Measurements from ENCODE around the gene ZDHHC7. TPM values are rescaled to one million over a fixed set of nuclear protein-coding genes. Genes with fewer than 3 reads are reported as not detected.

The ZDHHC7 gene
- total and polyA plus RNA-seq, 2 of the 8 experiments (the other 6 are each of a cell fraction or from before 2014, with no cell fraction given) = 40.5 to 56.3 TPM

GRCh38 chr16:84999857-85000480 is 11.4 kb downstream of the ZDHHC7 start:
- CTCF ChIA-PET (ENCODE audit: partially characterized antibody) = interaction anchor here (1.2 to 3.7 kb wide), 5 partner anchors 8 to 119 kb away, joined by 3 to 12 read pairs (median 4); no protein-coding TSS in a partner anchor
- Histone ChIP-seq H3K27ac (ENCODE audit: low read depth, low read length) (no peak overlapping the region), H3K27me3 (replicated peaks in 1 of 4; ENCODE audit: control insufficient read depth in 3 of 4, extremely low read depth in 1 of 4, insufficient read depth in 3 of 4, low read length in 3 of 4) (no peaks in the 10 kb centered on the region), H2BK15ac (ENCODE audit: low read length) (no peak overlapping the region), H2BK120ac (replicated peaks; ENCODE audit: low read depth, low read length) (no peak overlapping the region), H2AFZ (ENCODE audit: low read length) (no peak overlapping the region), H3K9me3 (ENCODE audit: insufficient read depth in 2 of 2, low read depth in 1 of 2, low read length in 1 of 2) (no peaks in the 10 kb centered on the region), H3K56ac (replicated peaks; ENCODE audit: insufficient read length, low read depth, low read length) (no peak overlapping the region), H3K4me2 (ENCODE audit: insufficient read depth in 1 of 2, low read depth in 2 of 2, low read length in 2 of 2) (no peak overlapping the region), H2BK5ac (ENCODE audit: low read depth, low read length) (no peak overlapping the region), H3K4me1 (replicated peaks in 1 of 4; ENCODE audit: control insufficient read depth in 3 of 4, insufficient read depth in 4 of 4, low read length in 3 of 4) (peaks cover 0 to 17% (median 5%) of the 10 kb centered on the region in 4 experiments; a peak in 6 of 7 replicates), H2AK5ac (ENCODE audit: low read depth, low read length) (no peak overlapping the region), H3K23ac (ENCODE audit: insufficient read length) (no peak overlapping the region), H2BK20ac (ENCODE audit: low read length) (no peak overlapping the region), H3K14ac (ENCODE audit: insufficient read length) (no peak overlapping the region), H3K79me1 (ENCODE audit: low read depth, low read length) (peaks cover 16% of the 10 kb centered on the region; the same call in 1 of the 2 replicates), H3K18ac (ENCODE audit: extremely low read depth, low read length) (no peak overlapping the region), H4K8ac (ENCODE audit: extremely low read depth, insufficient read depth, low read length) (no peak overlapping the region), H3K4ac (replicated peaks; ENCODE audit: insufficient read length, low read depth, low read length) (no peak overlapping the region), H3K9ac (replicated peaks in 1 of 4; ENCODE audit: extremely low read depth in 1 of 4, low read depth in 3 of 4, low read length in 3 of 4) (no peak overlapping the region), H4K91ac (replicated peaks; ENCODE audit: insufficient read length, low read length) (no peak overlapping the region), H2BK12ac (ENCODE audit: low read depth, low read length) (no peak overlapping the region), H3K79me2 (ENCODE audit: control insufficient read depth in 1 of 2, insufficient read depth in 2 of 2, low read length in 2 of 2) (peaks cover 0 to 62% of the 10 kb centered on the region in 2 experiments; a peak in 3 of 4 replicates), H4K20me1 (replicated peaks in 1 of 2; ENCODE audit: control insufficient read depth in 1 of 2, insufficient read depth in 2 of 2, low read length in 2 of 2) (peaks cover 12 to 25% of the 10 kb centered on the region in 2 experiments), H3K23me2 (ENCODE audit: low read depth, low read length) (no peaks in the 10 kb centered on the region), H3K36me3 (ENCODE audit: control insufficient read depth in 2 of 4, insufficient read depth in 4 of 4, low read length in 3 of 4) (peaks cover 0 to 3% (median under 1%) of the 10 kb centered on the region in 4 experiments; a peak in 4 of 8 replicates), H3K4me3 (ENCODE audit: extremely low read depth in 1 of 4, insufficient read depth in 2 of 4, low read depth in 3 of 4, low read length in 4 of 4) (no peak overlapping the region), H4K5ac (ENCODE audit: insufficient read length, low read depth, low read length) (no peak overlapping the region)
- WGBS, 2 experiments (ENCODE audit: extremely low coverage in 1 of 2, insufficient coverage in 1 of 2, insufficient read length in 1 of 2, insufficient replicate concordance in 2 of 2, low coverage in 1 of 2, low lambda C conversion rate in 2 of 2, missing lambda C conversion rate in 1 of 2) = 89% methylated on average over 11 of the region's 11 CpGs; no CpG with 5 or more reads in 1 of the 2 experiments
- DNase-seq (ENCODE audit: low read depth in 1 of 2, low spot score in 2 of 2) = no peak
- POLR2A ChIA-PET (ENCODE audit: partially characterized antibody) = interaction anchor here (2.7 kb wide), 1 partner anchor 11 kb away, joined by 12 read pairs; the partner anchor contains the start of gene ZDHHC7
- FAIRE-seq = no peak
- no peak for TF ChIP-seq ASH2L (IDR thresholded peaks at IDR 0.05; ENCODE audit: low read length)
- no peak for TF ChIP-seq RAD21 (IDR thresholded peaks at IDR 0.05 in 1 of 2, conservative IDR thresholded peaks at IDR 0.05 in 1 of 2; ENCODE audit: low read depth in 2 of 2, low read length in 2 of 2)
- no peak for TF ChIP-seq RBBP5 (IDR thresholded peaks at IDR 0.05; ENCODE audit: borderline replicate concordance, low read depth, low read length)
- TF ChIP-seq POU5F1 (IDR thresholded peaks at IDR 0.05; ENCODE audit: low read depth, low read length) = no peak
- TF ChIP-seq ATF3 (IDR thresholded peaks at IDR 0.05; ENCODE audit: insufficient read depth, low read depth, low read length) = no peak
- TF ChIP-seq ZNF274 (IDR thresholded peaks at IDR 0.05; ENCODE audit: borderline replicate concordance, extremely low read depth, low read length) = no peak
- TF ChIP-seq EZH2 (IDR thresholded peaks at IDR 0.05; ENCODE audit: low read depth, low read length, severe bottlenecking) = no peak
- no peak for TF ChIP-seq SIX5 (IDR thresholded peaks at IDR 0.05; ENCODE audit: low read depth, low read length)
- TF ChIP-seq SIN3A (conservative IDR thresholded peaks at IDR 0.05 in 1 of 2, IDR thresholded peaks at IDR 0.05 in 1 of 2; ENCODE audit: low read depth in 1 of 2, low read length in 2 of 2) = no peak
- TF ChIP-seq TAF7 (optimal IDR thresholded peaks at IDR 0.05; ENCODE audit: borderline replicate concordance, low read depth, low read length) = no peak
- TF ChIP-seq POLR2A (IDR thresholded peaks at IDR 0.05; ENCODE audit: control extremely low read depth in 1 of 2, low read depth in 2 of 2, low read length in 2 of 2) = no peak
- no peak for TF ChIP-seq TBP (IDR thresholded peaks at IDR 0.05; ENCODE audit: low read depth, low read length)

Measured in H1 (cell line).